ENCODE results near the gene POLR3G.

GRCh38 chr5:90519081-90519480, 44.4 kb downstream of the POLR3G start:
- TF ChIP-seq CTCF (conservative IDR thresholded peaks at IDR 0.05; ENCODE audit: low read length) (no peak), EZH2phosphoT487 (IDR thresholded peaks at IDR 0.05; ENCODE audit: borderline replicate concordance, low read depth, low read length) (no peak)
